Subcutaneous abdominal adipose tissue (tissue), 5 donors: Measurements from ENCODE around the gene HRNR.
"Not testable (repeated sequence)": the region's sequence is repeated elsewhere in the genome, so short reads cannot be mapped to it uniquely, and the experiment has no call there.

Source experiments
- H3K27ac ChIP-seq: one replicate; pipeline ENCODE4 v1.7.0; 2013; ENCODE audit warnings: low read depth, mild to moderate bottlenecking, inconsistent platforms, low read length, moderate library complexity
- H3K27me3 ChIP-seq, 5 donors: one replicate each; pipeline ENCODE4 v1.7.0; 2013; ENCODE audit warnings: low read length in 5 of 5, inconsistent platforms in 1 of 5; ENCODE audit not compliant: control insufficient read depth in 5 of 5, insufficient read depth in 4 of 5
- H3K36me3 ChIP-seq, 5 donors: one replicate each; pipeline ENCODE4 v1.7.0; 2013; ENCODE audit warnings: low read length in 5 of 5; ENCODE audit not compliant: control insufficient read depth in 5 of 5, insufficient read depth in 5 of 5
- H3K4me1 ChIP-seq, 5 donors: one replicate each; pipeline ENCODE4 v1.7.0; 2013; ENCODE audit warnings: low read length in 5 of 5, mild to moderate bottlenecking in 3 of 5, moderate library complexity in 1 of 5; ENCODE audit not compliant: control insufficient read depth in 5 of 5, insufficient read depth in 5 of 5
- H3K4me3 ChIP-seq, 5 donors: one replicate each; pipeline ENCODE4 v1.7.0; 2013; ENCODE audit warnings: low read length in 5 of 5, low read depth in 1 of 5
- H3K9ac ChIP-seq, 5 donors: one replicate each; pipeline ENCODE4 v1.7.0; 2013; ENCODE audit warnings: low read length in 5 of 5, mild to moderate bottlenecking in 4 of 5, moderate library complexity in 3 of 5
- H3K9me3 ChIP-seq, 5 donors: one replicate each; pipeline ENCODE4 v1.7.0; 2013; ENCODE audit warnings: low read length in 5 of 5; ENCODE audit not compliant: control insufficient read depth in 5 of 5
- donor health status: healthy.
- donor health status: healthy.
- donor health status: healthy.
- donor health status: healthy.
- donor health status: healthy.

The HRNR gene

DNA sequence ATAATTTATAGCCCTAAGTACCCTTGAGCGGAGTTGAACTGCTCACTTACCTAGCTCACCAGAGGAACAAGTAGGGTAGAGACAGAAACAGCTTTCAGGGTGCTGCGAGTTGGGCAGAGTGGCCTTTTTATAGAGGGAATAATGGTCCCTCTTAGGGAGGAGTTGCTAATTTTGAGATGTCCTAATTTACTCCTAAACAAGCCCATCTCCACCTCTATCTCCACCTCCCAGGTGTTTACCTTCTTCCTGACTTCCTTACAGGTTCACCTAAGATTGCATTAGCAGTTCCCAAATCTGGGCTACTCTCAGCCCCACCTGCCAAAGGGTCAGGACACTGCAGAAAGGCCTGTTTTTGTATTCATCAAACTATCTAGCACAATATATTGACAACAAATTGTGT, at the start of gene HRNR:
Gene HRNR, minus strand, starts transcription at position 101 of the 400 bp plus-strand sequence. CDS start 940 bp downstream, outside the sequence.
- Histone ChIP-seq H3K27ac (no peak within 1 kb of the TSS), H3K9me3 (peaks cover 0 to 10% (median 0%) of the 10 kb centered on the region in 5 donors), H3K36me3 (peaks cover 0 to 3% (median 0%) of the 10 kb centered on the region in 5 donors), H3K4me1 (no peaks in the 10 kb centered on the region), H3K4me3 (no peak within 1 kb of the TSS), H3K9ac (no peak within 1 kb of the TSS), H3K27me3 (no peaks in the 10 kb centered on the region)

DNA sequence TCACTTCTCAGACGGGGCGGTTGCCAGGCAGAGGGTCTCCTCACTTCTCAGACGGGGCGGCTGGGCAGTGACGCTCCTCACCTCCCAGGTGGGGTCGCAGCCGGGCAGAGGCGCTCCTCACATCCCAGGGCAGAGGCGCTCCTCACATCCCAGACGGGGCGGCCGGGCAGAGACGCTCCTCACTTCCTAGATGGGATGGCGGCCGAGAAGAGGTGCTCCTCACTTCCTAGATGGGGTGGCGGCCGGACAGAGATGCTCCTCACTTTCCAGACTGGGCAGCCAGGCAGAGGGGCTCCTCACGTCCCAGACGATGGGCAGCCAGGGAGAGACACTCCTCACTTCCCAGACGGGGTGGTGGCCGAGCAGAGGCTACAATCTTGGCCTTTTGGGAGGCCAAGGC, 32.4 kb upstream of the HRNR start:
- not testable (repeated sequence) for H3K9ac ChIP-seq, H3K9me3 ChIP-seq, H3K4me1 ChIP-seq, H3K27me3 ChIP-seq, H3K36me3 ChIP-seq, H3K4me3 ChIP-seq, H3K27ac ChIP-seq

DNA sequence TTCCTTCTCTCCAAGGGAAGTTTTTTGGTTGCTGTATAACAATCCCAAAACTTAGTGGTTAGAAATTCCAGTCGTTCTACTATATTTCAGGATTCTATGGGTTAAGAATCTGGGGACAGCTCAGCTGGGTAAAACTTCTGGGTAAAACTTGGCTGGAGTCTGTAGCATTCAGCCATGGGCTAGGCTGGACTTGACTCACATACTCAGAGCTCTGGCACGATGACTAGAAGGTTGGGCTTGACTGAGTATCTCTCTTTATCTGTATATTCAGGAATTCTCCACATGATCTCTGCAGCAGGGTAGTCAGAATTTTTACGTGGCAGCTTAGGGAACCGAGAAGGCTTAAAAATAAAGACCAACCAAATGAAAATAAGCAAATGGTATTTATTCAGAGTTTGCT, 28.2 kb upstream of the HRNR start:
- Histone ChIP-seq H3K27ac (no peak overlapping the region), H3K4me3 (no peak overlapping the region), H3K36me3 (peaks cover 0 to 6% (median 0%) of the 10 kb centered on the region in 5 donors), H3K9ac (no peak overlapping the region), H3K4me1 (no peaks in the 10 kb centered on the region), H3K27me3 (no peaks in the 10 kb centered on the region), H3K9me3 (no peaks in the 10 kb centered on the region)

DNA sequence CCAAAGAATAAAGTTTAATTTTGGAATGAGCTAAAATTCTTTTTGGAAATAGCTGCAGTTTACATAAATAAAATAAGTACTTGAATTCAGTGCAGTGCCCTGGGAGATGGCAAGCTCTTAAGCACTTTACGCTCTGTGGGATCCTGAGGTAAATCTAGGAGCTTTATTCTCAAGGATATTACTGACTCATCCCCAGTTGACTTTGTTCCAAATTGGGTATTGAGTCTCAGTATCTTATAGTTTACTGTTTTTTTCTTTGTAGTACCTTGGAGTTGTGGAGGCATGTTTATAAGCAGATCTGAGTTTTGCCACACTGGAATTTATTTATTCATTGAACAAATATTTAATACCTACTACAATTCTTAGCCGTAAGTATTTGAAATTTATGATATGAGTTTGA, 27.4 kb upstream of the HRNR start:
- no peak overlapping the region for H3K4me3 ChIP-seq
- peaks cover 0 to 6% (median 0%) of the 10 kb centered on the region in 5 donors for H3K36me3 ChIP-seq
- no peaks in the 10 kb centered on the region for H3K27me3 ChIP-seq
- no peaks in the 10 kb centered on the region for H3K9me3 ChIP-seq
- H3K4me1 ChIP-seq, result no peaks in the 10 kb centered on the region
- H3K9ac ChIP-seq, result no peak overlapping the region
- H3K27ac ChIP-seq, result no peak overlapping the region

DNA sequence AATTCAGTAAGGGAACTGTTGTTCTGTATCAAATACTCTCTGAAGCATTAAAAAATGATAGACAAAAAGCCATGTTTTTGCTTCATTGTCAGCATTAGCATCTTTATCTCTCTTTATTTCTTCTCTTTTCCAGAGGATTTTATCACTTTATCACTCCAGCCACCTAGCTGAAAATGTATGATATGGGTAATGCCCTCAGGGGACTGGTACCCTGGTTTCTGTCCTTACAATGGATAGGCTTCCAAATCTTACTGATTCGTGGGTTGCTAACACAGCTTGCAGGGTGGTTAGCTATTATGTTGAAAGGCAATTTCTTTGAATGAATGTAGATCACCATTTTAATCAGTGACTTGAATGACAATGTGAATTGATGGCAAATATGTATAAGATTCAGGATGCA, 23.3 kb upstream of the HRNR start:
- Histone ChIP-seq H3K9ac (no peak overlapping the region), H3K4me3 (no peak overlapping the region), H3K9me3 (no peaks in the 10 kb centered on the region), H3K36me3 (no peaks in the 10 kb centered on the region), H3K4me1 (no peaks in the 10 kb centered on the region), H3K27ac (no peak overlapping the region), H3K27me3 (no peaks in the 10 kb centered on the region)

DNA sequence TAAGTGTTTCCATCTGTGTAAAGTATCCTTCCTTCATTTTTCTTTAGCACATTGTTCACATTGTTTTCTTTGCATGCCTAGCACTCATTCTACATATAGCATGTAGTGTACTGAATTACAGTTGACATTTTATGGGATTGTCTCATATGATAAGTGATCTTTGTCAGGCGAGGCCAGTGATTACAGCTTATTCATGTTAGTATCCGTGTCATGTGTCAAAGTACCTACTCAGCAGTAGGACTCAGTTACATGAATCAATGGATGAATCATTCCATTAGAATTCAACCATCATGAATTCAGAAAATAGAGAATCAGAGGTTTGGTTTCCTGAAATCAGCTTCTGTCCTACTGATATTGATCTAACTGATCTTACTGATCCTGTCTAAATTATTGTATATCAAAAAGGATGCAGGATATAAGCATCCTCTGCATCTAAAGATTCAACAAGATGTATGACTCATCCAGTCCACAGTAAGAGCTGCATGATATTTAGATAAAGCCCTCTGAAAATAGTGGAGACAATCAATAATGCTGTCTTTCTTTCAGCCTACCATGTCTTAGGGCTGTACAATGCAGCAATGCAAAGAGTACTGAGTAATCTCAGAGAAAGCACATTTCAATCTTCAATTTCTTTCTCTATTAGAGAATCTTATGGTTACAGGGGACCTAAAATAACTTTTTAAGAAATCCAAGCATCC, 20.7 kb upstream of the HRNR start:
- Histone ChIP-seq H3K4me1 (no peaks in the 10 kb centered on the region), H3K4me3 (no peak overlapping the region), H3K9ac (no peak overlapping the region), H3K27ac (no peak overlapping the region), H3K27me3 (no peaks in the 10 kb centered on the region), H3K36me3 (no peaks in the 10 kb centered on the region), H3K9me3 (no peaks in the 10 kb centered on the region)

DNA sequence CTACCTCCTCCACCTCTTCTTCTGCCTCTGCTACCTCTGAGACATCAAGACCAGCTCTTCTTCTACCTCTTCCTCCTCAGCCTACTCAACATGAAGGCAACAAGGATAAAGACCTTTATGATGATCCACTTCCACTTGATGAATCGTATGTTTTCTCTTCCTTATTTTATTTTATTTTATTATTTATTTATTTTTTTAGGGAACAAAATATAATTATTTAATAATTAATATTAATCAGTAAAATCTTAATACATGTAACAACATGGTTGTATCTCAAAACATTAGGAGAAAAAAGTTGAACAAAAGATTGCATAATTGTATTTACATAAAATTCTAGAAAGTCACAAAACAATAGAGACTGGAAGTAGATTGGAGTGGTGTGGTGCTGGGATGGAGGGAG, 13.1 kb upstream of the HRNR start:
- H3K9ac ChIP-seq, result no peak overlapping the region
- H3K4me1 ChIP-seq, result no peaks in the 10 kb centered on the region
- no peak overlapping the region for H3K4me3 ChIP-seq
- no peaks in the 10 kb centered on the region for H3K27me3 ChIP-seq
- no peaks in the 10 kb centered on the region for H3K36me3 ChIP-seq
- no peaks in the 10 kb centered on the region for H3K9me3 ChIP-seq
- H3K27ac ChIP-seq, result no peak overlapping the region

DNA sequence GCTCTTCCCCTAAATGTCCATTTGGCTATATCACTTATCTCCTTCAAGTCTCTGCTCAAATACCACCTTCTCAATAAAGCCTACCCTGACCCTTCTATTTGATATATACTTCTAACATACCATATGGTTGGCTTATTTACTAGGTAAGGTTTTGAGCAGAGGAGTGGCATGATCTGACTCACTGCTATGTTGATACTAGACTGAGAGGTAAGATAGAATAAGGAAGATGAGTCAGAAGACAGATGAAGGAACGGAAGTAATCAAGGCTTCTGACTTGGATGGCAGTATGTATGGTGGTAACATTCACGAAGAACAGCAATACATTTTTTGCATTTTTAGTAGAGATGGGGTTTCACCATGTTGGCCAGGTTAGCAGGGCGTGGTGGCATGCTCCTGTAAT, 4.8 kb upstream of the HRNR start:
- Histone ChIP-seq H3K27me3 (no peaks in the 10 kb centered on the region), H3K27ac (no peak overlapping the region), H3K9ac (no peak overlapping the region), H3K36me3 (no peaks in the 10 kb centered on the region), H3K4me3 (no peak overlapping the region), H3K4me1 (no peaks in the 10 kb centered on the region), H3K9me3 (no peaks in the 10 kb centered on the region)

DNA sequence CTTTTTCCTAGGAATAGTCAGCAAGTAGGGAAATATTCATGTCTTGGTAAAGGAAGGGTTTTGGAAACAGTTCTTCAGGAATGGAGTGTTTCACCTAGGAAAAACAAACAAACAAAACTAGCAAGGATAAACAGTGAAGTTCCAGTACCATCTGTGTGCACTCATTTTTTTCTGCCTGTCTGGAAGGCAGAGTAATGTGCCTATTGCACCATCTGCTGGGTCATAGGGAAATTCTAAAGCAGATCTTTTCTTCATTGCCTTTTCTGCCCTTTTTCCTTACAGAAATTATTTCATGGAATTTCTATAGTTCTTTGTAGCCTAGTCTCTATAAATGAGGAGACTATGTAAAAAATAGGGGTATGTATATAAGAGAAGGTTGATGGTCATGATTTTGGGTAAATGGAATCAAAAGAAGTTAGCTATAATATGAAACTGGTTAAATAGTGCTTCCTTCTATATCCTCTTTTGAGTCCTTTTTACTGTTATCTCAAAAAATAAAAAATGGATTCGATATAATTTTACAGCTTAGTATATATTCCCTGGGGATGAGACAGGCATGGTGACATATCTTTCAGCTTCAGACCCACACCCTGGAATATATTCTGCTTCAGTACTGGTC, 3.4 kb upstream of the HRNR start:
- H3K9ac ChIP-seq, result no peak overlapping the region
- no peaks in the 10 kb centered on the region for H3K4me1 ChIP-seq
- no peak overlapping the region for H3K27ac ChIP-seq
- H3K9me3 ChIP-seq, result peaks cover 0 to 2% (median 0%) of the 10 kb centered on the region in 5 donors
- H3K36me3 ChIP-seq, result peaks cover 0 to 3% (median 0%) of the 10 kb centered on the region in 5 donors
- H3K27me3 ChIP-seq, result no peaks in the 10 kb centered on the region
- no peak overlapping the region for H3K4me3 ChIP-seq

DNA sequence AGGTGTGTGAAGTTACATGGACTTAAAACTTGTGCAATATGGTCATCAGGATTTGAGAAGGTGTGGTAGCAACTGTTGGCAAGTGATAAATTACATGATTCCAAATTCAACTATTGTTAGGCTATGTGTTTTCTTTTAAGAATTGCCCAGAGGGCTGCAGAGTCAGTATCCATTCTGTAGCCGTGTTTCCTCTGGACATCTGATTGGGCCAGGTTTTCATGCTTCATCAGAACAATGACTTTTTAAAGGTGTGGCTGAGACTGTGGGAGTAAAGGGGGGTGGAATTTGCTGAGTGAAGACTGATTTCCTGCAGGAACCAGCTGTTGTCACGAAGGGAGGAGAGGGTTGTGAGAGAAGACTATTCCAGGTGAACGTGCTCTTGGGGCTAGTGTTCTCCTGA, 1.7 kb upstream of the HRNR start:
- H3K27me3 ChIP-seq, result no peaks in the 10 kb centered on the region
- H3K36me3 ChIP-seq, result peaks cover 0 to 3% (median 0%) of the 10 kb centered on the region in 5 donors
- peaks cover 0 to 2% (median 0%) of the 10 kb centered on the region in 5 donors for H3K9me3 ChIP-seq
- no peaks in the 10 kb centered on the region for H3K4me1 ChIP-seq
- no peak overlapping the region for H3K9ac ChIP-seq
- no peak overlapping the region for H3K4me3 ChIP-seq
- H3K27ac ChIP-seq, result no peak overlapping the region
